GM23338 (cell line): Measurements from ENCODE around the gene ARHGDIA. TPM values are rescaled to one million over a fixed set of nuclear protein-coding genes. Genes with fewer than 3 reads are reported as not detected.
A peak's percentile ranks its signal among the peaks of the same experiment; 100 is the strongest.

ENCODE experiments used
- ATAC-seq: fragments of 200-7000 bp; cut with Tn5 transposase; 3 replicates; pipeline ENCODE4 v1.9.1; 2020
- DNase-seq: peaks from one replicate; pipeline ENCODE4 v3.0.0-alpha.2; 2015; ENCODE audit warnings: low spot score
- H2AFZ ChIP-seq: fragments of 200-600 bp; sonication (generic); 2 replicates; pipeline ENCODE4 v1.8.0; 2016; ENCODE audit warnings: antibody characterized with exemption, mild to moderate bottlenecking, moderate library complexity
- H3F3A ChIP-seq: fragments of 200-600 bp; sonication (generic); replicated peaks from 2 replicates; pipeline ENCODE4 v1.8.0; 2017; ENCODE audit warnings: antibody characterized with exemption, mixed run types, low read depth
- H3K27ac ChIP-seq: fragments of 200-600 bp; sonication (generic); 2 replicates; pipeline ENCODE4 v1.6.1; 2016; ENCODE audit warnings: low read depth
- H3K27me3 ChIP-seq: fragments of 200-600 bp; sonication (generic); 2 replicates; pipeline ENCODE4 v1.8.0; 2016; ENCODE audit warnings: mild to moderate bottlenecking, mixed run types, moderate library complexity; ENCODE audit not compliant: insufficient read depth
- H3K36me3 ChIP-seq: fragments of 200-600 bp; sonication (generic); 2 replicates; pipeline ENCODE4 v1.8.0; 2016; ENCODE audit warnings: mild to moderate bottlenecking; ENCODE audit not compliant: insufficient read depth
- H3K4me1 ChIP-seq: fragments of 200-600 bp; sonication (generic); 2 replicates; pipeline ENCODE4 v1.8.0; 2016; ENCODE audit warnings: mild to moderate bottlenecking, moderate library complexity; ENCODE audit not compliant: insufficient read depth
- H3K4me2 ChIP-seq: fragments of 200-600 bp; sonication (generic); 2 replicates; pipeline ENCODE4 v1.7.1; 2017; ENCODE audit warnings: mixed run types
- H3K4me3 ChIP-seq: fragments of 200-600 bp; sonication (generic); 2 replicates; pipeline ENCODE4 v1.6.1; 2016; ENCODE audit warnings: mixed run types
- H3K79me2 ChIP-seq: fragments of 200-600 bp; sonication (generic); replicated peaks from 2 replicates; pipeline ENCODE4 v1.8.0; 2017; ENCODE audit warnings: mild to moderate bottlenecking; ENCODE audit not compliant: insufficient read depth
- H3K9me2 ChIP-seq: fragments of 200-600 bp; sonication (generic); 2 replicates; pipeline ENCODE4 v1.8.0; 2017; ENCODE audit not compliant: insufficient read depth
- H4K20me1 ChIP-seq: fragments of 200-600 bp; sonication (generic); replicated peaks from 2 replicates; pipeline ENCODE4 v1.8.0; 2017; ENCODE audit warnings: mild to moderate bottlenecking; ENCODE audit not compliant: insufficient read depth
- H3K27ac Mint-ChIP-seq: 2 replicates; pipeline ENCODE4 v1.8.0; 2020; ENCODE audit warnings: inconsistent platforms, mild to moderate bottlenecking, moderate library complexity, mixed read lengths
- H3K27me3 Mint-ChIP-seq: 3 replicates; pipeline ENCODE4 v1.8.0; 2022; ENCODE audit warnings: low read depth, mild to moderate bottlenecking, moderate library complexity, mixed read lengths, inconsistent platforms; ENCODE audit not compliant: insufficient read depth, poor library complexity
- H3K36me3 Mint-ChIP-seq: 3 replicates; pipeline ENCODE4 v1.8.0; 2021; ENCODE audit warnings: low read depth, mild to moderate bottlenecking, inconsistent platforms, moderate library complexity, mixed read lengths
- H3K4me1 Mint-ChIP-seq: 3 replicates; pipeline ENCODE4 v1.8.0; 2020; ENCODE audit warnings: mild to moderate bottlenecking, inconsistent platforms, mixed read lengths
- H3K4me3 Mint-ChIP-seq: 3 replicates; pipeline ENCODE4 v1.8.0; 2021; ENCODE audit warnings: moderate library complexity, mild to moderate bottlenecking, inconsistent platforms, mixed read lengths
- H3K9me3 Mint-ChIP-seq: 3 replicates; pipeline ENCODE4 v1.8.0; 2020; ENCODE audit warnings: moderate library complexity, mild to moderate bottlenecking, inconsistent platforms, mixed read lengths
- CREB1 ChIP-seq: fragments of 250-450 bp; sonication (Bioruptor Pico); IDR thresholded peaks from 2 replicates; pipeline ENCODE4 v1.5.0; 2020; ENCODE audit warnings: low read depth, mild to moderate bottlenecking, moderate library complexity
- CTCF ChIP-seq, 2 experiments: fragments of 200-600 bp in 1 of 2; sonication (generic) in 1 of 2; conservative IDR thresholded peaks; 2 replicates each; pipeline versions ENCODE4 v1.5.1 to v1.6.1; 2016 to 2017; ENCODE audit warnings: antibody characterized with exemption in 2 of 2, low read depth in 2 of 2, mild to moderate bottlenecking in 2 of 2, moderate library complexity in 1 of 2
- ETS1 ChIP-seq: IDR thresholded peaks from 2 replicates; pipeline ENCODE4 v1.6.1; 2016; ENCODE audit warnings: antibody characterized with exemption
- EZH2 ChIP-seq: fragments of 200-600 bp; sonication (generic); IDR thresholded peaks from one replicate; pipeline ENCODE4 v1.8.0; 2017; ENCODE audit warnings: antibody characterized with exemption, mild to moderate bottlenecking, low read depth; ENCODE audit not compliant: unreplicated experiment
- EZH2phosphoT487 ChIP-seq: fragments of 200-600 bp; sonication (generic); IDR thresholded peaks from one replicate; pipeline ENCODE4 v1.8.1; 2018; ENCODE audit warnings: antibody characterized with exemption; ENCODE audit not compliant: unreplicated experiment
- JUNB ChIP-seq: IDR thresholded peaks from one replicate; pipeline ENCODE4 v1.6.1; 2016; ENCODE audit warnings: antibody characterized with exemption; ENCODE audit not compliant: unreplicated experiment
- NANOG ChIP-seq: IDR thresholded peaks from 2 replicates; pipeline ENCODE4 v1.6.1; 2016; ENCODE audit warnings: antibody characterized with exemption, borderline replicate concordance
- POLR2AphosphoS5 ChIP-seq: IDR thresholded peaks from 2 replicates; pipeline ENCODE4 v1.6.1; 2016; ENCODE audit warnings: antibody characterized with exemption, low read depth
- REST ChIP-seq: IDR thresholded peaks from one replicate; pipeline ENCODE4 v1.6.1; 2018; ENCODE audit warnings: antibody characterized with exemption; ENCODE audit not compliant: unreplicated experiment
- STAT1 ChIP-seq: IDR thresholded peaks from one replicate; pipeline ENCODE4 v1.6.1; 2016; ENCODE audit warnings: antibody characterized with exemption; ENCODE audit not compliant: unreplicated experiment
- ZNF114 ChIP-seq: fragments of 250-450 bp; sonication (Bioruptor Pico); IDR thresholded peaks from 2 replicates; pipeline ENCODE4 v1.5.0; 2020; ENCODE audit warnings: mild to moderate bottlenecking, moderate library complexity
- ZNF331 ChIP-seq: fragments of 250-450 bp; sonication (Bioruptor Pico); IDR thresholded peaks from 2 replicates; pipeline ENCODE4 v1.5.0; 2020; ENCODE audit warnings: low read depth, mild to moderate bottlenecking, moderate library complexity
- polyA plus RNA-seq: library from polyadenylated mRNA; unstranded; fragments of >200 nt; fragmentation: Nextera tagmentation; extraction: Ambion mirVana; gene quantifications from 2 replicates; pipeline ENCODE4 v1.2.1, GENCODE V29; 2016
- total RNA-seq: library from RNA; depleted of rRNA; stranded (reverse); fragments of >200 nt; shearing (Covaris generic); gene quantifications from 2 replicates; pipeline ENCODE4 v1.2.3, GENCODE V29; 2014

ARHGDIA gene
- total and polyA plus RNA-seq, 2 experiments from 2014 or later = 125 to 140 TPM

- Mint-ChIP-seq H3K4me3 (peak within 1 kb of the TSS; percentile 93), H3K4me1 (peaks cover 18% of the 10 kb centered on the region), H3K27ac (peak within 1 kb of the TSS; percentile 94), H3K27me3 (peaks cover 9% of the 10 kb centered on the region), H3K36me3 (peaks cover 3% of the 10 kb centered on the region; the same call in 2 of the 3 replicates), H3K9me3 (no peaks in the 10 kb centered on the region)
- peaks cover 9% of the 10 kb centered on the region for H3K79me2 ChIP-seq
- H3K4me1 ChIP-seq = peaks cover 11% of the 10 kb centered on the region
- peak within 1 kb of the TSS; percentile 78; the same call in 1 of the 2 replicates for H2AFZ ChIP-seq
- peaks cover 21% of the 10 kb centered on the region; the same call in 1 of the 2 replicates for H3F3A ChIP-seq
- H3K4me3 ChIP-seq = peak within 1 kb of the TSS; percentile 93
- no peaks in the 10 kb centered on the region; the same call in 1 of the 2 replicates for H4K20me1 ChIP-seq
- H3K27ac ChIP-seq = peak within 1 kb of the TSS; percentile 87
- H3K4me2 ChIP-seq = peak within 1 kb of the TSS; percentile 96
- H3K36me3 ChIP-seq = no peaks in the 10 kb centered on the region
- no peaks in the 10 kb centered on the region for H3K27me3 ChIP-seq
- H3K9me2 ChIP-seq = no peaks in the 10 kb centered on the region
- DNase-seq (peak; percentile 98), ATAC-seq (peak; percentile 79)
- TF ChIP-seq CREB1 (CRISPR knock-in tag) = peak; percentile 91
- TF ChIP-seq JUNB = no peak
- peak; percentile 87 for TF ChIP-seq POLR2AphosphoS5
- TF ChIP-seq ETS1 = 0 out of 2 replicates have a peak, but pooled peaks have one; percentile 37
Measured at GRCh38 chr17:81833160-81833920, 37.8 kb downstream of the ARHGDIA start, which contains the start of gene MCRIP1. Gene MCRIP1, minus strand, starts transcription at chr17:81833291. Its CDS starts 8,785 bp downstream, at chr17:81824506.

GRCh38 chr17:81832608-81833159 lies 38.5 kb downstream of the ARHGDIA start:
- ATAC-seq (peak; percentile 19), DNase-seq (peak; percentile 51)
- peaks cover 11% of the 10 kb centered on the region for H3K4me1 ChIP-seq
- Mint-ChIP-seq H3K4me3 (peak overlapping the region; percentile 87), H3K27me3 (peaks cover 9% of the 10 kb centered on the region), H3K36me3 (peaks cover 3% of the 10 kb centered on the region; the same call in 2 of the 3 replicates), H3K4me1 (peaks cover 20% of the 10 kb centered on the region), H3K9me3 (no peaks in the 10 kb centered on the region), H3K27ac (no peak overlapping the region)
- no peak overlapping the region for H3K27ac ChIP-seq
- no peaks in the 10 kb centered on the region; the same call in 1 of the 2 replicates for H4K20me1 ChIP-seq
- H3K36me3 ChIP-seq = no peaks in the 10 kb centered on the region
- TF ChIP-seq EZH2 (no peak), NANOG (no peak), REST (no peak), ZNF331 (CRISPR knock-in tag) (no peak), EZH2phosphoT487 (no peak), ETS1 (no peak), POLR2AphosphoS5 (no peak), STAT1 (no peak), ZNF114 (CRISPR knock-in tag) (no peak), CTCF (conservative IDR thresholded peaks at IDR 0.05; ENCODE audit: low read depth in 2 of 2) (no peak), JUNB (no peak)
- H3K9me2 ChIP-seq = no peaks in the 10 kb centered on the region
- peaks cover 21% of the 10 kb centered on the region; the same call in 1 of the 2 replicates for H3F3A ChIP-seq
- H3K27me3 ChIP-seq = no peaks in the 10 kb centered on the region
- H2AFZ ChIP-seq = no peak overlapping the region
- peaks cover 9% of the 10 kb centered on the region for H3K79me2 ChIP-seq
- peak overlapping the region; percentile 96 for H3K4me2 ChIP-seq
- H3K4me3 ChIP-seq = peak overlapping the region; percentile 84
